Stomach (tissue), 4 donors: Measurements from ENCODE around the gene BAZ1A.

Experiments
- CTCF ChIP-seq, 7 experiments: fragments of 450-650 bp in 4 of 7; fragments of 200-600 bp in 3 of 7; sonication (generic) in 3 of 7; IDR thresholded peaks; one replicate each; pipeline ENCODE4 v1.5.1; 2016 to 2019; ENCODE audit warnings: antibody characterized with exemption in 7 of 7, control low read depth in 2 of 7, mild to moderate bottlenecking in 1 of 7
- EP300 ChIP-seq: sonication (generic); formaldehyde crosslinking; IDR thresholded peaks from one replicate; pipeline ENCODE4 v1.6.1; 2017; ENCODE audit warnings: antibody characterized with exemption
- POLR2A ChIP-seq, 4 donors: fragments of 450-650 bp; IDR thresholded peaks; one replicate each; pipeline ENCODE4 v1.6.1; 2016; ENCODE audit warnings: antibody characterized with exemption in 4 of 4, control low read depth in 2 of 4, mild to moderate bottlenecking in 1 of 4, moderate library complexity in 1 of 4
- POLR2AphosphoS5 ChIP-seq, 3 donors: sonication (generic); formaldehyde crosslinking; IDR thresholded peaks; one replicate each; pipeline ENCODE4 v1.6.1; 2016; ENCODE audit warnings: antibody characterized with exemption in 3 of 3

- TF ChIP-seq CTCF (IDR thresholded peaks at IDR 0.05) (no peak), POLR2AphosphoS5 (IDR thresholded peaks at IDR 0.05) (no peak), POLR2A (IDR thresholded peaks at IDR 0.05) (no peak), EP300 (no peak)
These were observed 93.1 kb downstream of the BAZ1A start for GRCh38 chr14:34782031-34782430.
